DND-41 (cell line): ENCODE measurements around the gene SH3GL3.

Source experiments
- EZH2 ChIP-seq: IDR thresholded peaks from 3 replicates; pipeline ENCODE4 v1.6.1; 2012; ENCODE audit warnings: borderline replicate concordance, low read depth, mild to moderate bottlenecking, moderate library complexity, low read length, inconsistent platforms; ENCODE audit not compliant: severe bottlenecking
- TF ChIP-seq, protein P1 (sequence below): IDR thresholded peaks from 2 replicates; pipeline ENCODE4 v1.5.1; 2012; ENCODE audit warnings: borderline replicate concordance, low read length, moderate library complexity, mild to moderate bottlenecking; ENCODE audit not compliant: poor library complexity, severe bottlenecking; ENCODE audit errors: extremely low read depth

DNA sequence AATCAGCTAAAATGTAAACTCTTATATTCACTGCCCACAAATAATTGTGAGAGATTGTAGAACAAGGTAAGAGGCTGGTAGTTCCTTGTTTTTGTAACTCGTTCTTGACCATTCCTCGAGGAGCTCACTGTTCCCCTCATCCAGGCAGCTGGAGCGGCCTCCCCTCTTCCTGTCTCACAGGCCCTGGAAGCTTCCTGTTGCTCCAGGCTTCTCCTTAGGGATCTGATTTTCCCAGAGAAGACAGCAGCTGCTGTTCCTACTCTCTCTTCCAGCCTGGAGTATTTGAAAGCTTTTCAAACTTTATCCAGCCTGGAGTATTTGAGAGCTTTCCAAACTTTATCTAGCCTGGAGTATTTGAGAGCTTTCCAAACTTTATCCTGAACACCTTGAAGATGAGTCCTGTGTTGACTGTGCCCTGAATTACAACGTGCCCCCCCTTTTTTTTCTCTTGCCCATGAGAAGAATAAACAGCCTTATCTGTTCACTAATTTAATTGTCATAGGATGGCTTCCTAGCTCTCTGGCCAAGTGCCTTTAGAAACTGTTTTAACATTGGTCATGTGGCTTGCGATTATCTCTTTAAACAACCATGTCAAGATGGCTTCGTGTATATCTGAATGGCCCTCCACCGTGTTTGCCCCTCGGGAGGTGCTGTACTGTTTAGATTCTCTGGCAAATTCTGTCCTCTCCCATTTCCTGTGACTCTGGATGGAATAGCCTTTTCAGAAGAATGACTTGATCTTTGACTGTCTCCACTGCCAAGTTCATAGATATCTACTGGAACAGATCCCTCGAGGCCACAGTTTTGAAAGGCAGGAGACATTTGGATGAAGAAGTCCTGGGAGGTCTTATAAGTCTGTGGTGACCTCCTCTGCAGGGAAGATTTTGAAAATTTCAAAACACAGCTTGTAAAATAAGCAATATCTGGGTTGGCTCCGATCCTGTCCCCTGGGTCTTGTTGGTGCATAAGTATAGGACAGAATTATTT lies 211.6 kb downstream of the SH3GL3 start:
- TF ChIP-seq, protein P1, sequence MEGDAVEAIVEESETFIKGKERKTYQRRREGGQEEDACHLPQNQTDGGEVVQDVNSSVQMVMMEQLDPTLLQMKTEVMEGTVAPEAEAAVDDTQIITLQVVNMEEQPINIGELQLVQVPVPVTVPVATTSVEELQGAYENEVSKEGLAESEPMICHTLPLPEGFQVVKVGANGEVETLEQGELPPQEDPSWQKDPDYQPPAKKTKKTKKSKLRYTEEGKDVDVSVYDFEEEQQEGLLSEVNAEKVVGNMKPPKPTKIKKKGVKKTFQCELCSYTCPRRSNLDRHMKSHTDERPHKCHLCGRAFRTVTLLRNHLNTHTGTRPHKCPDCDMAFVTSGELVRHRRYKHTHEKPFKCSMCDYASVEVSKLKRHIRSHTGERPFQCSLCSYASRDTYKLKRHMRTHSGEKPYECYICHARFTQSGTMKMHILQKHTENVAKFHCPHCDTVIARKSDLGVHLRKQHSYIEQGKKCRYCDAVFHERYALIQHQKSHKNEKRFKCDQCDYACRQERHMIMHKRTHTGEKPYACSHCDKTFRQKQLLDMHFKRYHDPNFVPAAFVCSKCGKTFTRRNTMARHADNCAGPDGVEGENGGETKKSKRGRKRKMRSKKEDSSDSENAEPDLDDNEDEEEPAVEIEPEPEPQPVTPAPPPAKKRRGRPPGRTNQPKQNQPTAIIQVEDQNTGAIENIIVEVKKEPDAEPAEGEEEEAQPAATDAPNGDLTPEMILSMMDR, result no peak
- TF ChIP-seq EZH2, result no peak
